ENCODE results near the gene SNTG2. TPM values are rescaled to one million over a fixed set of nuclear protein-coding genes. Genes with fewer than 3 reads are reported as not detected.

SNTG2 gene
- total and polyA plus RNA-seq, 10 donors: 1.9 to 59.4 (median 18.3) TPM

DNA sequence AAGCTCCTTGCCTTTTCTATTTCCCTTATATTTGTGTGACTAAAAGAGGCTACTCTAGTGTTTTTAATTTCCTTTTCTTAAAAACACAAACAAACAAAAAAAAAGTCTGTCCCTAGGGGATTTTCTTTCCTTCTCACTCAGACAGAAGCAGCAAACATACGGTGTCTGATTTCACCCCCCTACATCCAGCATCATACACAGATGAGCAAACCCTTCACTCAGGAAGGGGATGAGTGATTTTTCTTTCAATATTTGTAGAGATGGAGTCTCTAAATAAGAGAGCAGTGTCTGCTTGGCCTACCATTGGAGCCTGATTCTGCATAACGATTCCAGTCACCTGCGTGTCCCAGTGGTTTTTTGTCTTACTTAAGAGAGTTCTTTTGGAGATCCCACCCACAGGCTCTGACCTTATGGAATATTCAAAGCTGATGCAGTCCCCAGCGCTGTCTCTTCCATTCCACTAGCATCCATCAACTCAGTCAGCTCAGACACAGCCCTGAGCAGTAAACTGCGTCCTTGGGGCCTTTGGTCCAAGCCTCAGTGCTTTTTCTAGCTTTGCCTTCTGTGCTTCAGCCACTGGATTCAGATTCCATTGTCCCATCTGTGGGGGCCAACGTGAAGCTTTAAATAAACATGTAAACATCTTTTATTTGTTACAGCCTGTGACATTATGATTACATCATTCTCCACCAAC, 410.1 kb downstream of the SNTG2 start:
- H3K9me3 ChIP-seq: no peaks in the 10 kb centered on the region
- no peaks in the 10 kb centered on the region for H3K36me3 ChIP-seq
- no peak for DNase-seq
- H3K27me3 ChIP-seq (replicated peaks in 1 of 7): no peaks in the 10 kb centered on the region
- intact Hi-C loops (cut with DNase I; ENCODE audit: low total_unique reads): no loop called here
- peaks cover 0 to 5% (median under 1%) of the 10 kb centered on the region in 6 donors for H3K4me1 ChIP-seq
- no peak for TF ChIP-seq POLR2A (IDR thresholded peaks at IDR 0.05)
- no peak for TF ChIP-seq POLR2AphosphoS5 (IDR thresholded peaks at IDR 0.05)
- TF ChIP-seq, protein P1, sequence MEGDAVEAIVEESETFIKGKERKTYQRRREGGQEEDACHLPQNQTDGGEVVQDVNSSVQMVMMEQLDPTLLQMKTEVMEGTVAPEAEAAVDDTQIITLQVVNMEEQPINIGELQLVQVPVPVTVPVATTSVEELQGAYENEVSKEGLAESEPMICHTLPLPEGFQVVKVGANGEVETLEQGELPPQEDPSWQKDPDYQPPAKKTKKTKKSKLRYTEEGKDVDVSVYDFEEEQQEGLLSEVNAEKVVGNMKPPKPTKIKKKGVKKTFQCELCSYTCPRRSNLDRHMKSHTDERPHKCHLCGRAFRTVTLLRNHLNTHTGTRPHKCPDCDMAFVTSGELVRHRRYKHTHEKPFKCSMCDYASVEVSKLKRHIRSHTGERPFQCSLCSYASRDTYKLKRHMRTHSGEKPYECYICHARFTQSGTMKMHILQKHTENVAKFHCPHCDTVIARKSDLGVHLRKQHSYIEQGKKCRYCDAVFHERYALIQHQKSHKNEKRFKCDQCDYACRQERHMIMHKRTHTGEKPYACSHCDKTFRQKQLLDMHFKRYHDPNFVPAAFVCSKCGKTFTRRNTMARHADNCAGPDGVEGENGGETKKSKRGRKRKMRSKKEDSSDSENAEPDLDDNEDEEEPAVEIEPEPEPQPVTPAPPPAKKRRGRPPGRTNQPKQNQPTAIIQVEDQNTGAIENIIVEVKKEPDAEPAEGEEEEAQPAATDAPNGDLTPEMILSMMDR (IDR thresholded peaks at IDR 0.05 in 8 of 11, conservative IDR thresholded peaks at IDR 0.05 in 3 of 11): no peak
- no peak overlapping the region for H3K27ac ChIP-seq
- no peak overlapping the region for H3K4me3 ChIP-seq
- 74 to 82% (median 76%) methylated on average over 6 of the region's 6 CpGs for WGBS, 5 donors

DNA sequence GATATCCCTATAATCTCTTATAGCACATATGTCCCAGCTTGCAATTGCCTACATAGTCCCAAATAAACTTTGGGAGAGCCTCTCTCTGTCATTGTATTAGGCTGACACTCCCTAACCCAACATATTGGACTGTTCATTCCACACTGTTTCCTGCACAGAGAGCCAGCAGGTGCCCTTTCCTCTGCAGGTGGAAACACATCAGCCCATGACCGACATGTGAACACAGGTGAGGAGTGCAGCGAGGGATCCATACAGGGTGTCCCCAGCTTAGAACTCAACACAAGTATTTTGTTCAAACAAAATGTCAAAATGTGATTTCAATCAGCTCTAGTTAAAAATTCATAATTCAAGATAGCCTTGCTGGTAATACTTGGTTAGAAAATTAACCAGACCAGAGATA, 412.7 kb downstream of the SNTG2 start:
- Histone ChIP-seq H3K9me3 (no peaks in the 10 kb centered on the region), H3K4me3 (no peak overlapping the region), H3K27ac (no peak overlapping the region), H3K36me3 (no peaks in the 10 kb centered on the region), H3K4me1 (peaks cover 0 to 24% (median 9%) of the 10 kb centered on the region in 6 donors), H3K27me3 (replicated peaks in 1 of 7) (peaks cover 0 to 5% (median 0%) of the 10 kb centered on the region in 7 donors)
- TF ChIP-seq, protein P1 (IDR thresholded peaks at IDR 0.05 in 8 of 11, conservative IDR thresholded peaks at IDR 0.05 in 3 of 11): no peak
- TF ChIP-seq POLR2AphosphoS5 (IDR thresholded peaks at IDR 0.05) (no peak), POLR2A (IDR thresholded peaks at IDR 0.05) (no peak)
- intact Hi-C loops (cut with DNase I; ENCODE audit: low total_unique reads): no loop called here
- DNase-seq: no peak
- WGBS, 5 donors: 86 to 96% (median 93%) methylated on average over 2 of the region's 2 CpGs

DNA sequence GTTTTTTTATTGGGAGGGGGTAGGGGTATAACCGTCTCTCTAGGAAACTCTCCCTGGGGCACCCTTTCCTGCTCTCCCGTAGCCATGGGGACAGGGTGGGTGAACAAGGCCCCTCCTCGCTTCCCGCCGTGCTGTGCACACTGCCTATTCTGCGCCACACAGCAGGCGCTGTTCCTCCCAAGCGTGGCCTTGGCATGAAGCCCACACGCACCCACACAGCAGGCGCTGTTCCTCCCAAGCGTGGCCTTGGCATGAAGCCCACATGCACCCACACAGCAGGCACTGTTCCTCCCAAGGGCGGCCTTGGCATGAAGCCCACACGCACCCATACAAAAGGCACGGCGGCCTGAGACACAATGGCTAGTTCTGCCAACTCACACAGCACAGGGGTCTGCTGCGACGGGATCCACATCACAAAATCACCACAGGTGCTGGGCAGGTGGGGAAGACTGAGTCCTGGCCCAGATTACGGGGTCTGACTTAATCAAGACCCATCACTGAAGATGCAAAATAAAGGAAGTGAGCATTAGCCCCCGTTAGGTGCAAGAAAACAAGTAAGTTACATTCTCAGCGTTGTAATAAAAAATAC, 416.0 kb downstream of the SNTG2 start:
- TF ChIP-seq POLR2A (IDR thresholded peaks at IDR 0.05) (no peak), POLR2AphosphoS5 (IDR thresholded peaks at IDR 0.05) (peak; percentile 23 to 73 (median 62))
- TF ChIP-seq, protein P1 (IDR thresholded peaks at IDR 0.05 in 8 of 11, conservative IDR thresholded peaks at IDR 0.05 in 3 of 11): no peak
- intact Hi-C loops (cut with DNase I; ENCODE audit: low total_unique reads): no loop called here
- Histone ChIP-seq H3K9me3 (no peaks in the 10 kb centered on the region), H3K4me1 (peaks cover 0 to 24% (median 9%) of the 10 kb centered on the region in 6 donors), H3K4me3 (peak overlapping the region in 2 of 8 donors; percentile 4 to 30), H3K27ac (peak overlapping the region in 5 of 8 donors; percentile 10 to 48 (median 21)), H3K27me3 (replicated peaks in 1 of 7) (peaks cover 0 to 5% (median 0%) of the 10 kb centered on the region in 7 donors), H3K36me3 (no peaks in the 10 kb centered on the region)
- DNase-seq: peak; percentile 84
- 16 to 48% (median 43%) methylated on average over 18 to 20 of the region's 20 CpGs for WGBS, 5 donors

DNA sequence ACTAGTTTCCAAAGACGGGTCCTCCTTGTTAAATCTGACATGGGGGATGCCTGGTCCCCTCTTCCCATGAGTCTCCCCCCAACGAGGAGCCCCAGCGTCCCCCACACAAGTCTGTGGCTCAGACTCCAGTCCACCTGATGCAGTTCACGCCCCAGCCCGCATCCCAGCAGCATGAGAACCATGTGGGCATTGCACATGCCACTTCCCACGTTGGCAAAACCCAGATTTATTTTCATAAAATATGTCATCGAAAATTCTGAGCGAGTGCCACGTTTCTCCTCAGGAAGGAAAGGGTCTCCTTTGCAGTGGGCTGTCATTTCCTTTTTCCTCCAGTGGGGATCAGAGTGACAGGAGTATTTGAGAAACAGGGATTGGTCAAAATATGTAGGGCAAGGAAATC, 417.0 kb downstream of the SNTG2 start:
- Histone ChIP-seq H3K4me3 (no peak overlapping the region), H3K4me1 (peaks cover 0 to 24% (median 9%) of the 10 kb centered on the region in 6 donors), H3K27me3 (replicated peaks in 1 of 7) (peaks cover 0 to 5% (median 0%) of the 10 kb centered on the region in 7 donors), H3K36me3 (no peaks in the 10 kb centered on the region), H3K27ac (peak overlapping the region in 1 of 8 donors; percentile 11), H3K9me3 (no peaks in the 10 kb centered on the region)
- intact Hi-C loops (cut with DNase I; ENCODE audit: low total_unique reads): no loop called here
- DNase-seq: no peak
- TF ChIP-seq POLR2A (IDR thresholded peaks at IDR 0.05): no peak
- TF ChIP-seq, protein P1 (IDR thresholded peaks at IDR 0.05 in 8 of 11, conservative IDR thresholded peaks at IDR 0.05 in 3 of 11): no peak
- TF ChIP-seq POLR2AphosphoS5 (IDR thresholded peaks at IDR 0.05): no peak
- 54 to 67% (median 60%) methylated on average over 9 of the region's 9 CpGs for WGBS, 5 donors

All from spleen (tissue), 11 donors.